ENCODE data around the gene TNFAIP1.

DNA sequence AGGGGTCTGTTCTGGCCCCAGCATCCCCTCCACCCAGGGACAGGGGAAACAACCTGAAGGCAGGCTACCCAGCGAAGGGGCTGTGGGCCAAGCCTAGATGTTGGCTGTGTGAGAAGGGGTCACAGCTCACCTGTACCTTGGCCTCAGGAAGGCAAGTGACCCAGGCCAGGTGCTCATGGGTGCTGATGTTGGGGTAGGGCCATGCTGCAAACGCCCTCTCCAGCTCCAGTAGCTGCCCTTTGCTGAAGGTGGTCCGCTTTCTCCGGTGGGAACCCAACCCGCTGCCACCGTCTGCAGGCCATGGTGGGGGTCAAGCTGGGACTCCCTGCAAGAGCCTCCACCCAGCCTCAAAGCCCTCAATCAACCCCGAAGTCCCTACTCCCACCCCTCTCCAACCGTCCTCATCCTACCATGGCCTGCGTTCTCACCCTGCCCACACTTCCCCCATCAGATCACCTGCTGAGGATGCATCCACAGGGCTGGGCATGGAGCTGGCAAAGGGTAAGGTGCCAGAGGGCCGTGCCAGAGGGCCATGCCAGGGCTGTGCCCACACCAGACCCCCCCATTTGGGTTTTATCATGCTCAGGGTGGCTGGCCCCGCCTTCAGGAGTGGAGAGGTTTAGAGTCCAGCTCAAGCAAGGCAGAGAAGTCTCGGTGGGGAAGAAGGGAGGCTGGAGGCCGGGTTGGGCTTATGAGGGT is 29.3 kb downstream of the TNFAIP1 start, which contains the start of gene SEBOX:
- TF ChIP-seq SUZ12 (IDR thresholded peaks at IDR 0.05): no peak
- TF ChIP-seq PKNOX1 (IDR thresholded peaks at IDR 0.05): no peak
- TF ChIP-seq HDGF (IDR thresholded peaks at IDR 0.05; ENCODE audit: borderline replicate concordance): no peak
- TF ChIP-seq SP1 (IDR thresholded peaks at IDR 0.05): no peak
